ENCODE results near the gene ENPEP. TPM values are rescaled to one million over a fixed set of nuclear protein-coding genes. Genes with fewer than 3 reads are reported as not detected.

ENPEP gene
- total and polyA plus RNA-seq, 10 of the 15 experiments (the other 5 are each of a cell fraction or from before 2014, with no cell fraction given) = 0.03 TPM; not detected in 9

DNA sequence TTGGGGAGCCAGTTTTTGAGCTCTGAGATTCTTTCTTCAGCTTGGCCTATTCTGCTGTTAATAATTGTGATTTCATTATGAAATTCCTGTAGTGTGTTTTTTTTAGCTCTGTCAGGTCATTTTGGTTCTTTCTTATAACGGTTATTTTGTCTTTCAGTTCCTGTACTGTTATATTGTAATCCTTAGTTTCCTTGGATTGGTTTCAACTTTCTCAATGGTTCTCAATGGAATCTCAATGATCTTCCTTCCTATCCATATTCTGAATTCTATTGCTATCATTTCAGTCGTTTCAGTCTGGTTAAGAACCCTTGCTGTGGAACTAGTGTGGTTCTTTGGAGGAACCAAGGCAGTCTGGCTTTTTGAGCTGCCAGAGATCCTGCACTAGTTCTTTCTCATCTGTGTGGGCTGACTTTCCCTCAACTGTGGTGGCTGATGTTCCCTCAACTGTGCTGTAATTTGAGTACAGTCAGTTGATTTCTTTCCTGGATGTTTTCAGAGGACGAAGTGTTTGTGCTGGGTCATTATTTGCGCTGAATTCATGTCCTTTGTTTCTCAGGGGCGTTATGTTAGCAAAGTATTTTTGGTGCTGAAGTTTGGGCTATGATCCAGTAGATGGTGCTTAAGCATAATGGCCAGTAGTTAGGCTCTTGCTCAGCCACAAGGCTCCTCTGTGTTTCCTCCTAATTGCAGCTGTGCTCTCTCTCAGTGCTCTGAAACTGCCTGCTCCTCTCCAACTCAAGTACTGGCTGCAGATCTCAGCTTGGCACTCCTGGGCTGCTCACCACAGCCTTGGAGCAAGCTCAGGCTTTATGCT is 27.5 kb downstream of the ENPEP start (continued):
- TF ChIP-seq, protein P1, sequence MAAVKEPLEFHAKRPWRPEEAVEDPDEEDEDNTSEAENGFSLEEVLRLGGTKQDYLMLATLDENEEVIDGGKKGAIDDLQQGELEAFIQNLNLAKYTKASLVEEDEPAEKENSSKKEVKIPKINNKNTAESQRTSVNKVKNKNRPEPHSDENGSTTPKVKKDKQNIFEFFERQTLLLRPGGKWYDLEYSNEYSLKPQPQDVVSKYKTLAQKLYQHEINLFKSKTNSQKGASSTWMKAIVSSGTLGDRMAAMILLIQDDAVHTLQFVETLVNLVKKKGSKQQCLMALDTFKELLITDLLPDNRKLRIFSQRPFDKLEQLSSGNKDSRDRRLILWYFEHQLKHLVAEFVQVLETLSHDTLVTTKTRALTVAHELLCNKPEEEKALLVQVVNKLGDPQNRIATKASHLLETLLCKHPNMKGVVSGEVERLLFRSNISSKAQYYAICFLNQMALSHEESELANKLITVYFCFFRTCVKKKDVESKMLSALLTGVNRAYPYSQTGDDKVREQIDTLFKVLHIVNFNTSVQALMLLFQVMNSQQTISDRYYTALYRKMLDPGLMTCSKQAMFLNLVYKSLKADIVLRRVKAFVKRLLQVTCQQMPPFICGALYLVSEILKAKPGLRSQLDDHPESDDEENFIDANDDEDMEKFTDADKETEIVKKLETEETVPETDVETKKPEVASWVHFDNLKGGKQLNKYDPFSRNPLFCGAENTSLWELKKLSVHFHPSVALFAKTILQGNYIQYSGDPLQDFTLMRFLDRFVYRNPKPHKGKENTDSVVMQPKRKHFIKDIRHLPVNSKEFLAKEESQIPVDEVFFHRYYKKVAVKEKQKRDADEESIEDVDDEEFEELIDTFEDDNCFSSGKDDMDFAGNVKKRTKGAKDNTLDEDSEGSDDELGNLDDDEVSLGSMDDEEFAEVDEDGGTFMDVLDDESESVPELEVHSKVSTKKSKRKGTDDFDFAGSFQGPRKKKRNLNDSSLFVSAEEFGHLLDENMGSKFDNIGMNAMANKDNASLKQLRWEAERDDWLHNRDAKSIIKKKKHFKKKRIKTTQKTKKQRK (IDR thresholded peaks at IDR 0.05; ENCODE audit: low read depth, low read length) = no peak
- no peak for TF ChIP-seq KLF5 (IDR thresholded peaks at IDR 0.05; ENCODE audit: partially characterized antibody)

- ATAC-seq (no peak), FAIRE-seq (no peak), DNase-seq (ENCODE audit: low read depth, low spot score) (no peak)
- no peaks in the 10 kb centered on the region for H4K20me1 ChIP-seq (ENCODE audit: control insufficient read depth, insufficient read depth)
- no peaks in the 10 kb centered on the region for H3K79me2 ChIP-seq (ENCODE audit: control insufficient read depth, insufficient read depth, low read length)
- no peak overlapping the region for H3K4me3 ChIP-seq
- ChIA-PET SMC1A (ENCODE audit: uncharacterized antibody, unreplicated experiment) (no interaction called here), POLR2A (no interaction called here), RAD21 (ENCODE audit: unreplicated experiment) (no interaction called here), CTCF (interaction anchor here (1.5 kb wide), 1 partner anchor 160 kb away, joined by 7 read pairs; no protein-coding TSS in a partner anchor)
- H3K27me3 ChIP-seq (replicated peaks in 1 of 2; ENCODE audit: control insufficient read depth in 2 of 2, insufficient read depth in 2 of 2, low read length in 1 of 2) = no peaks in the 10 kb centered on the region; a peak in 1 of 4 replicates
- WGBS (ENCODE audit: insufficient coverage, insufficient replicate concordance, low lambda C conversion rate, missing lambda C conversion rate) = 12% methylated on average over 2 of the region's 2 CpGs
- BruUV-seq (replicated peaks) = no TSS peak
- no peak overlapping the region for H3K9ac ChIP-seq (ENCODE audit: control insufficient read depth, insufficient read depth, low read length)
- no peaks in the 10 kb centered on the region; the same call in 1 of the 3 replicates for H3K9me3 ChIP-seq (replicated peaks; ENCODE audit: control insufficient read depth, insufficient read depth, low read length)
- in situ Hi-C loops (cut with MboI) = loop anchor here (10.0 kb wide), 3 partner anchors 159 to 1079 kb away; no protein-coding TSS in a partner anchor
- peaks cover 11% of the 10 kb centered on the region for H3K4me1 ChIP-seq (ENCODE audit: control insufficient read depth, insufficient read depth, low read length)
- intact Hi-C loops (cut with micrococcal nuclease; ENCODE audit: unreplicated experiment) = no loop called here
- H3K36me3 ChIP-seq (ENCODE audit: control insufficient read depth in 2 of 2, insufficient read depth in 2 of 2, low read length in 1 of 2) = no peaks in the 10 kb centered on the region
- H3K27ac ChIP-seq (ENCODE audit: control insufficient read depth, insufficient read depth) = no peak overlapping the region
- no peak overlapping the region for H2AFZ ChIP-seq (ENCODE audit: control insufficient read depth, low read depth, low read length)
- no peak overlapping the region for H3K4me2 ChIP-seq (ENCODE audit: control insufficient read depth, insufficient read depth)
- TF ChIP-seq RAD21 (IDR thresholded peaks at IDR 0.05; ENCODE audit: insufficient read depth, low read depth, low read length) = no peak
- no peak for TF ChIP-seq CHD4 (IDR thresholded peaks at IDR 0.05)
- no peak for TF ChIP-seq ETV6 (conservative IDR thresholded peaks at IDR 0.05 in 1 of 2, IDR thresholded peaks at IDR 0.05 in 1 of 2; ENCODE audit: borderline replicate concordance in 1 of 2, low read depth in 1 of 2)
- no peak for TF ChIP-seq CUX1 (IDR thresholded peaks at IDR 0.05; ENCODE audit: insufficient replicate concordance, low read depth, low read length)
- TF ChIP-seq SUZ12 (IDR thresholded peaks at IDR 0.05; ENCODE audit: unreplicated experiment) = no peak
- TF ChIP-seq NR2F1 (conservative IDR thresholded peaks at IDR 0.05) = no peak
- TF ChIP-seq SUPT20H (IDR thresholded peaks at IDR 0.05; ENCODE audit: borderline replicate concordance, control insufficient read depth, low read depth, low read length) = no peak
- no peak for TF ChIP-seq RCOR1 (conservative IDR thresholded peaks at IDR 0.05; ENCODE audit: low read depth, low read length)
- TF ChIP-seq MTA2 (IDR thresholded peaks at IDR 0.05; ENCODE audit: low read depth) = no peak
- no peak for TF ChIP-seq RB1 (IDR thresholded peaks at IDR 0.05; ENCODE audit: borderline replicate concordance)
- no peak for TF ChIP-seq ZNF622 (IDR thresholded peaks at IDR 0.05)
Observed at GRCh38 chr4:110504084-110504435, 28.1 kb downstream of the ENPEP start.

Measured in GM12878 (cell line).